WTC11 (cell line): ENCODE results near the gene SERPINA6. TPM values are rescaled to one million over a fixed set of nuclear protein-coding genes. Genes with fewer than 3 reads are reported as not detected.
A peak's percentile ranks its signal among the peaks of the same experiment; 100 is the strongest.

Source experiments
- ATAC-seq: fragments of 200-7000 bp; cut with Tn5 transposase; 2 replicates; pipeline ENCODE4 v1.10.0; 2021; ENCODE audit warnings: mild to moderate bottlenecking, moderate library complexity
- CTCF ChIA-PET: fragments of 300-600 bp; sonication (Branson Sonifier 250); formaldehyde crosslinking; loops from one replicate; lab custom pipeline; 2021; ENCODE audit warnings: antibody characterized with exemption; lab: Charles Lee
- POLR2A ChIA-PET: fragments of 350-600 bp; sonication (Branson Sonifier 250); formaldehyde crosslinking; loops from one replicate; lab custom pipeline; 2021; ENCODE audit warnings: antibody characterized with exemption; lab: Charles Lee
- DNase-seq: peaks from one replicate; pipeline ENCODE4 v3.0.0; 2021; ENCODE audit warnings: low spot score
- H3K27ac Mint-ChIP-seq: 2 replicates; pipeline ENCODE4 v1.8.0; 2021; ENCODE audit warnings: mixed read lengths
- H3K27me3 Mint-ChIP-seq: 2 replicates; pipeline ENCODE4 v1.8.0; 2021; ENCODE audit warnings: low read depth, mild to moderate bottlenecking, moderate library complexity, mixed read lengths
- H3K36me3 Mint-ChIP-seq: 2 replicates; pipeline ENCODE4 v1.8.0; 2021; ENCODE audit warnings: mixed read lengths
- H3K4me1 Mint-ChIP-seq: 2 replicates; pipeline ENCODE4 v1.8.0; 2022; ENCODE audit warnings: mixed read lengths
- H3K4me3 Mint-ChIP-seq: 2 replicates; pipeline ENCODE4 v1.8.0; 2021; ENCODE audit warnings: mild to moderate bottlenecking, moderate library complexity, mixed read lengths
- H3K9me3 Mint-ChIP-seq: 2 replicates; pipeline ENCODE4 v1.8.0; 2021; ENCODE audit warnings: mixed read lengths
- ELF4 ChIP-seq: sonication (generic); formaldehyde crosslinking; IDR thresholded peaks from 2 replicates; pipeline ENCODE4 v1.8.1; 2022; ENCODE audit warnings: low read depth, mild to moderate bottlenecking, moderate library complexity, missing genetic modification reagents
- EMX1 ChIP-seq: fragments of 250-450 bp; sonication (Bioruptor Pico); IDR thresholded peaks from 2 replicates; pipeline ENCODE4 v1.8.0; 2021; ENCODE audit warnings: mild to moderate bottlenecking
- GABPB1 ChIP-seq: sonication (generic); formaldehyde crosslinking; IDR thresholded peaks from 2 replicates; pipeline ENCODE4 v1.8.1; 2023; ENCODE audit warnings: mild to moderate bottlenecking, missing genetic modification reagents
- IRF2 ChIP-seq: sonication (generic); formaldehyde crosslinking; IDR thresholded peaks from 2 replicates; pipeline ENCODE4 v1.8.0; 2022; ENCODE audit warnings: low read depth, missing genetic modification reagents, borderline replicate concordance
- JAZF1 ChIP-seq: fragments of 250-450 bp; sonication (Bioruptor Pico); IDR thresholded peaks from 2 replicates; pipeline ENCODE4 v1.9.0; 2021; ENCODE audit warnings: moderate library complexity, mild to moderate bottlenecking, inconsistent platforms
- NFYB ChIP-seq: sonication (generic); formaldehyde crosslinking; conservative IDR thresholded peaks from 2 replicates; pipeline ENCODE4 v1.8.0; 2022; ENCODE audit warnings: low read depth, missing genetic modification reagents
- PRRX2 ChIP-seq: fragments of 250-450 bp; sonication (Bioruptor Pico); IDR thresholded peaks from 2 replicates; pipeline ENCODE4 v1.8.0; 2021; ENCODE audit warnings: mild to moderate bottlenecking
- SMAD4 ChIP-seq: sonication (generic); formaldehyde crosslinking; IDR thresholded peaks from 2 replicates; pipeline ENCODE4 v1.8.0; 2022; ENCODE audit warnings: mild to moderate bottlenecking, missing genetic modification reagents
- SP1 ChIP-seq: sonication (generic); formaldehyde crosslinking; conservative IDR thresholded peaks from 2 replicates; pipeline ENCODE4 v1.8.1; 2022; ENCODE audit warnings: missing genetic modification reagents
- TCF7 ChIP-seq: sonication (generic); formaldehyde crosslinking; IDR thresholded peaks from 2 replicates; pipeline ENCODE4 v1.8.0; 2022; ENCODE audit warnings: mild to moderate bottlenecking, low read depth, missing genetic modification reagents, moderate library complexity
- TEAD1 ChIP-seq: sonication (generic); formaldehyde crosslinking; IDR thresholded peaks from 2 replicates; pipeline ENCODE4 v1.8.0; 2022; ENCODE audit warnings: mild to moderate bottlenecking, missing genetic modification reagents
- ZNF138 ChIP-seq: sonication (generic); formaldehyde crosslinking; conservative IDR thresholded peaks from 2 replicates; pipeline ENCODE4 v1.8.1; 2022; ENCODE audit warnings: mild to moderate bottlenecking, moderate library complexity, missing genetic modification reagents
- total RNA-seq: library from RNA; stranded (reverse); gene quantifications from 3 replicates; pipeline ENCODE4 v1.2.3, GENCODE V29; 2021
- TF ChIP-seq, protein P1 (sequence below): sonication (generic); formaldehyde crosslinking; IDR thresholded peaks from 2 replicates; pipeline ENCODE4 v1.8.0; 2022; ENCODE audit warnings: missing genetic modification reagents
- TF ChIP-seq, protein P2 (sequence below): sonication (generic); formaldehyde crosslinking; IDR thresholded peaks from 2 replicates; pipeline ENCODE4 v1.8.0; 2022; ENCODE audit warnings: mild to moderate bottlenecking, missing genetic modification reagents
- TF ChIP-seq, protein P3 (sequence below): sonication (generic); formaldehyde crosslinking; IDR thresholded peaks from 2 replicates; pipeline ENCODE4 v1.8.1; 2022; ENCODE audit warnings: missing genetic modification reagents, borderline replicate concordance
- TF ChIP-seq, protein P4 (sequence below): sonication (generic); formaldehyde crosslinking; IDR thresholded peaks from 2 replicates; pipeline ENCODE4 v1.8.1; 2023; ENCODE audit warnings: mild to moderate bottlenecking, moderate library complexity, missing genetic modification reagents
- TF ChIP-seq, protein P5 (sequence below): sonication (generic); formaldehyde crosslinking; IDR thresholded peaks from 2 replicates; pipeline ENCODE4 v1.8.1; 2023; ENCODE audit warnings: mild to moderate bottlenecking, missing genetic modification reagents, borderline replicate concordance
- TF ChIP-seq, protein P6 (sequence below): sonication (generic); formaldehyde crosslinking; conservative IDR thresholded peaks from 2 replicates; pipeline ENCODE4 v1.8.1; 2022; ENCODE audit warnings: mild to moderate bottlenecking, missing genetic modification reagents
- TF ChIP-seq, protein P7 (sequence below): fragments of 250-450 bp; sonication (Bioruptor Pico); IDR thresholded peaks from 2 replicates; pipeline ENCODE4 v1.9.0; 2021; ENCODE audit warnings: mild to moderate bottlenecking

Gene SERPINA6
- total RNA-seq, 1 experiment from 2014 or later, result 0.15 TPM

DNA sequence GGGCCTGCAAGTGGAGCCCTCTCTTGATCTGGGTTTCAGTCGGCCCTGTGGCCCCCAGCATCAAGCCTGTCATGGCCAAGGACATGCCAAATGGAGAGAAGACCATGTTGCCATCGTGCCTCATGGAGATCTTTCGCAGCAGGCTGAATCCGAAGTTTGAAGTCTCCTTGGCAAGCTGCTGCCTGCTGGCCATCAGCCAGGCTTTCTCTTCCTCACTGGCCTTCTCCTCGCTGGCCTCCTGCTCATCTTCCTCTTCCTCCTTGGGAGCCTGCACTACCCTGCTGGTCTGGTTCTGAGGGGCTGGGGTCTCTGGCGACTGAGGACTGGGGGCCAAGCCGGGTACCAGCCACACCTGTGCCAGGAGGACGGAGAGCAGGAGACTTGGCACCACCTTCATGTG lies 32.9 kb downstream of the SERPINA6 start:
- H3K27me3 Mint-ChIP-seq, result no peaks in the 10 kb centered on the region
- no peak for ATAC-seq
- H3K36me3 Mint-ChIP-seq, result no peaks in the 10 kb centered on the region

DNA sequence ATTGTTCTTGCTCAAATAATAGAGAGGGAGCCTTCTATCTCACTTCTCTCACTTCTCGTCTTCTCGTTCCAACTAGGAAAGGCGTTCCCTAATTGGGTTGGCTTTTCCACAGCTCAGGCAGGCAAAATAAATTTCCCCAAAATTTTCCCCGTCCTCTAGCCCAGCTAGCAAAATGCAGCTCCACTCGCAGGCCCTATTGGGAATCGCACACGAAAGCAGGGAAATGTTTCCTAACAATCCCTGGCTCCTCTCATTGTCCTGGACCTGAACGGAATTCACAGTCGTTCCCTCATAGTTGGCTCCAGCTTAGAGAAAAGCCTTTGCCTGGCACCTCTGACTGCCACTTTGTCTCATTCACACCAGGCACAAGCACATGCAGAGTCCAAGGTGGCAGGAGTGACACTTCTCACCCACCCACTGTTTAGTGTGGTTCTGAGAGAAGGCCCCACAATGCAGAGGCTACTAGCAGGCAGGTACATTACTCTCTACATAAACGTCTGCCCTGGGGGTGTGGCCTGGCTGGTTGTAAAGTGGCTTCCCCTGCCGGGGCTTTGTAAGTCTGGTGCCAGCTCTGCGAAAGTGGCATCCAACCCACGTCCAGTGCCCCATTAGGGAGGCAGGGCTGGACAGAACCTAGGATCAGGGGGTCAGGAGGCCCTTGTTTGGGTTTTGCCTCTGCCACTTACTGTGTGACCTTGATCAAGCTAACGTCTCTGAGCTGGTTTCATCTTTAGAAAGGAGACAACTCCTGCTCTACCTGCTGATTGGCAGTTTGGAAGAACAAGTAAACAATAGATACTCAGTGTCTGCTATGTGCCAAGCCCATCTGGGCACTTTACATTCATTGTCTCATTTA lies 34.3 kb downstream of the SERPINA6 start:
- ChIA-PET CTCF (interaction anchor here (0.7 to 2.0 kb wide), 12 partner anchors 9 to 349 kb away, joined by 3 to 15 read pairs (median 4); partner anchors contain the start of gene PPP4R4), POLR2A (no interaction called here)
- no peaks in the 10 kb centered on the region for H3K36me3 Mint-ChIP-seq
- H3K27ac Mint-ChIP-seq, result no peak overlapping the region
- ATAC-seq (peak; percentile 84), DNase-seq (no peak)
- H3K27me3 Mint-ChIP-seq, result no peaks in the 10 kb centered on the region
- H3K4me3 Mint-ChIP-seq, result no peak overlapping the region
- peaks cover 6% of the 10 kb centered on the region for H3K9me3 Mint-ChIP-seq
- H3K4me1 Mint-ChIP-seq, result 0 out of 2 replicates have a peak, but pooled peaks cover 3% of the 10 kb centered on the region
- TF ChIP-seq NFYB (CRISPR knock-in tag), result no peak
- TF ChIP-seq SMAD4, result no peak
- TF ChIP-seq IRF2 (CRISPR knock-in tag), result no peak
- no peak for TF ChIP-seq ELF4 (CRISPR knock-in tag)
- no peak for TF ChIP-seq TEAD1 (CRISPR knock-in tag)
- TF ChIP-seq EMX1, result no peak
- TF ChIP-seq, protein P1, sequence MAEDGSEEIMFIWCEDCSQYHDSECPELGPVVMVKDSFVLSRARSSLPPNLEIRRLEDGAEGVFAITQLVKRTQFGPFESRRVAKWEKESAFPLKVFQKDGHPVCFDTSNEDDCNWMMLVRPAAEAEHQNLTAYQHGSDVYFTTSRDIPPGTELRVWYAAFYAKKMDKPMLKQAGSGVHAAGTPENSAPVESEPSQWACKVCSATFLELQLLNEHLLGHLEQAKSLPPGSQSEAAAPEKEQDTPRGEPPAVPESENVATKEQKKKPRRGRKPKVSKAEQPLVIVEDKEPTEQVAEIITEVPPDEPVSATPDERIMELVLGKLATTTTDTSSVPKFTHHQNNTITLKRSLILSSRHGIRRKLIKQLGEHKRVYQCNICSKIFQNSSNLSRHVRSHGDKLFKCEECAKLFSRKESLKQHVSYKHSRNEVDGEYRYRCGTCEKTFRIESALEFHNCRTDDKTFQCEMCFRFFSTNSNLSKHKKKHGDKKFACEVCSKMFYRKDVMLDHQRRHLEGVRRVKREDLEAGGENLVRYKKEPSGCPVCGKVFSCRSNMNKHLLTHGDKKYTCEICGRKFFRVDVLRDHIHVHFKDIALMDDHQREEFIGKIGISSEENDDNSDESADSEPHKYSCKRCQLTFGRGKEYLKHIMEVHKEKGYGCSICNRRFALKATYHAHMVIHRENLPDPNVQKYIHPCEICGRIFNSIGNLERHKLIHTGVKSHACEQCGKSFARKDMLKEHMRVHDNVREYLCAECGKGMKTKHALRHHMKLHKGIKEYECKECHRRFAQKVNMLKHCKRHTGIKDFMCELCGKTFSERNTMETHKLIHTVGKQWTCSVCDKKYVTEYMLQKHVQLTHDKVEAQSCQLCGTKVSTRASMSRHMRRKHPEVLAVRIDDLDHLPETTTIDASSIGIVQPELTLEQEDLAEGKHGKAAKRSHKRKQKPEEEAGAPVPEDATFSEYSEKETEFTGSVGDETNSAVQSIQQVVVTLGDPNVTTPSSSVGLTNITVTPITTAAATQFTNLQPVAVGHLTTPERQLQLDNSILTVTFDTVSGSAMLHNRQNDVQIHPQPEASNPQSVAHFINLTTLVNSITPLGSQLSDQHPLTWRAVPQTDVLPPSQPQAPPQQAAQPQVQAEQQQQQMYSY (CRISPR knock-in tag), result no peak
- no peak for TF ChIP-seq SP1 (CRISPR knock-in tag)
- no peak for TF ChIP-seq JAZF1 (CRISPR knock-in tag)
- TF ChIP-seq, protein P2, sequence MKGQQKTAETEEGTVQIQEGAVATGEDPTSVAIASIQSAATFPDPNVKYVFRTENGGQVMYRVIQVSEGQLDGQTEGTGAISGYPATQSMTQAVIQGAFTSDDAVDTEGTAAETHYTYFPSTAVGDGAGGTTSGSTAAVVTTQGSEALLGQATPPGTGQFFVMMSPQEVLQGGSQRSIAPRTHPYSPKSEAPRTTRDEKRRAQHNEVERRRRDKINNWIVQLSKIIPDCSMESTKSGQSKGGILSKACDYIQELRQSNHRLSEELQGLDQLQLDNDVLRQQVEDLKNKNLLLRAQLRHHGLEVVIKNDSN, result no peak
- TF ChIP-seq GABPB1 (CRISPR knock-in tag), result no peak

More for the DNA sequence above, 32.9 kb downstream of the SERPINA6 start:
- CTCF ChIA-PET, result no interaction called here
- POLR2A ChIA-PET, result no interaction called here
- no peak for DNase-seq
- no peak overlapping the region for H3K27ac Mint-ChIP-seq
- TF ChIP-seq EMX1 (no peak), ZNF138 (CRISPR knock-in tag) (no peak), TCF7 (CRISPR knock-in tag) (no peak), PRRX2 (no peak), SMAD4 (no peak)
- TF ChIP-seq, protein P3, sequence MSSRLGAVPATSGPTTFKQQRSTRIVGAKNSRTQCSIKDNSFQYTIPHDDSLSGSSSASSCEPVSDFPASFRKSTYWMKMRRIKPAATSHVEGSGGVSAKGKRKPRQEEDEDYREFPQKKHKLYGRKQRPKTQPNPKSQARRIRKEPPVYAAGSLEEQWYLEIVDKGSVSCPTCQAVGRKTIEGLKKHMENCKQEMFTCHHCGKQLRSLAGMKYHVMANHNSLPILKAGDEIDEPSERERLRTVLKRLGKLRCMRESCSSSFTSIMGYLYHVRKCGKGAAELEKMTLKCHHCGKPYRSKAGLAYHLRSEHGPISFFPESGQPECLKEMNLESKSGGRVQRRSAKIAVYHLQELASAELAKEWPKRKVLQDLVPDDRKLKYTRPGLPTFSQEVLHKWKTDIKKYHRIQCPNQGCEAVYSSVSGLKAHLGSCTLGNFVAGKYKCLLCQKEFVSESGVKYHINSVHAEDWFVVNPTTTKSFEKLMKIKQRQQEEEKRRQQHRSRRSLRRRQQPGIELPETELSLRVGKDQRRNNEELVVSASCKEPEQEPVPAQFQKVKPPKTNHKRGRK (CRISPR knock-in tag), result no peak
- TF ChIP-seq, protein P4, sequence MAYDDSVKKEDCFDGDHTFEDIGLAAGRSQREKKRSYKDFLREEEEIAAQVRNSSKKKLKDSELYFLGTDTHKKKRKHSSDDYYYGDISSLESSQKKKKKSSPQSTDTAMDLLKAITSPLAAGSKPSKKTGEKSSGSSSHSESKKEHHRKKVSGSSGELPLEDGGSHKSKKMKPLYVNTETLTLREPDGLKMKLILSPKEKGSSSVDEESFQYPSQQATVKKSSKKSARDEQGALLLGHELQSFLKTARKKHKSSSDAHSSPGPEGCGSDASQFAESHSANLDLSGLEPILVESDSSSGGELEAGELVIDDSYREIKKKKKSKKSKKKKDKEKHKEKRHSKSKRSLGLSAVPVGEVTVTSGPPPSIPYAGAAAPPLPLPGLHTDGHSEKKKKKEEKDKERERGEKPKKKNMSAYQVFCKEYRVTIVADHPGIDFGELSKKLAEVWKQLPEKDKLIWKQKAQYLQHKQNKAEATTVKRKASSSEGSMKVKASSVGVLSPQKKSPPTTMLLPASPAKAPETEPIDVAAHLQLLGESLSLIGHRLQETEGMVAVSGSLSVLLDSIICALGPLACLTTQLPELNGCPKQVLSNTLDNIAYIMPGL (CRISPR knock-in tag), result no peak
- TF ChIP-seq, protein P5, sequence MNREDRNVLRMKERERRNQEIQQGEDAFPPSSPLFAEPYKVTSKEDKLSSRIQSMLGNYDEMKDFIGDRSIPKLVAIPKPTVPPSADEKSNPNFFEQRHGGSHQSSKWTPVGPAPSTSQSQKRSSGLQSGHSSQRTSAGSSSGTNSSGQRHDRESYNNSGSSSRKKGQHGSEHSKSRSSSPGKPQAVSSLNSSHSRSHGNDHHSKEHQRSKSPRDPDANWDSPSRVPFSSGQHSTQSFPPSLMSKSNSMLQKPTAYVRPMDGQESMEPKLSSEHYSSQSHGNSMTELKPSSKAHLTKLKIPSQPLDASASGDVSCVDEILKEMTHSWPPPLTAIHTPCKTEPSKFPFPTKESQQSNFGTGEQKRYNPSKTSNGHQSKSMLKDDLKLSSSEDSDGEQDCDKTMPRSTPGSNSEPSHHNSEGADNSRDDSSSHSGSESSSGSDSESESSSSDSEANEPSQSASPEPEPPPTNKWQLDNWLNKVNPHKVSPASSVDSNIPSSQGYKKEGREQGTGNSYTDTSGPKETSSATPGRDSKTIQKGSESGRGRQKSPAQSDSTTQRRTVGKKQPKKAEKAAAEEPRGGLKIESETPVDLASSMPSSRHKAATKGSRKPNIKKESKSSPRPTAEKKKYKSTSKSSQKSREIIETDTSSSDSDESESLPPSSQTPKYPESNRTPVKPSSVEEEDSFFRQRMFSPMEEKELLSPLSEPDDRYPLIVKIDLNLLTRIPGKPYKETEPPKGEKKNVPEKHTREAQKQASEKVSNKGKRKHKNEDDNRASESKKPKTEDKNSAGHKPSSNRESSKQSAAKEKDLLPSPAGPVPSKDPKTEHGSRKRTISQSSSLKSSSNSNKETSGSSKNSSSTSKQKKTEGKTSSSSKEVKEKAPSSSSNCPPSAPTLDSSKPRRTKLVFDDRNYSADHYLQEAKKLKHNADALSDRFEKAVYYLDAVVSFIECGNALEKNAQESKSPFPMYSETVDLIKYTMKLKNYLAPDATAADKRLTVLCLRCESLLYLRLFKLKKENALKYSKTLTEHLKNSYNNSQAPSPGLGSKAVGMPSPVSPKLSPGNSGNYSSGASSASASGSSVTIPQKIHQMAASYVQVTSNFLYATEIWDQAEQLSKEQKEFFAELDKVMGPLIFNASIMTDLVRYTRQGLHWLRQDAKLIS, result no peak
- TF ChIP-seq, protein P6, sequence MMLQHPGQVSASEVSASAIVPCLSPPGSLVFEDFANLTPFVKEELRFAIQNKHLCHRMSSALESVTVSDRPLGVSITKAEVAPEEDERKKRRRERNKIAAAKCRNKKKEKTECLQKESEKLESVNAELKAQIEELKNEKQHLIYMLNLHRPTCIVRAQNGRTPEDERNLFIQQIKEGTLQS, result no peak
- TF ChIP-seq, protein P7, sequence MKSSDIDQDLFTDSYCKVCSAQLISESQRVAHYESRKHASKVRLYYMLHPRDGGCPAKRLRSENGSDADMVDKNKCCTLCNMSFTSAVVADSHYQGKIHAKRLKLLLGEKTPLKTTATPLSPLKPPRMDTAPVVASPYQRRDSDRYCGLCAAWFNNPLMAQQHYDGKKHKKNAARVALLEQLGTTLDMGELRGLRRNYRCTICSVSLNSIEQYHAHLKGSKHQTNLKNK (CRISPR knock-in tag), result no peak
- no peak overlapping the region for H3K4me3 Mint-ChIP-seq
- H3K9me3 Mint-ChIP-seq, result peaks cover 6% of the 10 kb centered on the region
- 0 out of 2 replicates have a peak, but pooled peaks cover 3% of the 10 kb centered on the region for H3K4me1 Mint-ChIP-seq
